Stimulated activated CD8-positive, alpha-beta memory T cell treated with anti-CD3 and anti-CD28 coated beads, Interleukin-7, amount 100 ng/mL, for 4 hours (primary cell): ENCODE measurements around the gene RCSD1.
"Not testable (repeated sequence)": the region's sequence is repeated elsewhere in the genome, so short reads cannot be mapped to it uniquely, and the experiment has no call there.

Experiments
- DNase-seq, 2 donors: peaks; one replicate each; pipeline ENCODE4 v3.0.0-alpha.2; 2020; ENCODE audit warnings: low read depth in 2 of 2

RCSD1 gene

DNA sequence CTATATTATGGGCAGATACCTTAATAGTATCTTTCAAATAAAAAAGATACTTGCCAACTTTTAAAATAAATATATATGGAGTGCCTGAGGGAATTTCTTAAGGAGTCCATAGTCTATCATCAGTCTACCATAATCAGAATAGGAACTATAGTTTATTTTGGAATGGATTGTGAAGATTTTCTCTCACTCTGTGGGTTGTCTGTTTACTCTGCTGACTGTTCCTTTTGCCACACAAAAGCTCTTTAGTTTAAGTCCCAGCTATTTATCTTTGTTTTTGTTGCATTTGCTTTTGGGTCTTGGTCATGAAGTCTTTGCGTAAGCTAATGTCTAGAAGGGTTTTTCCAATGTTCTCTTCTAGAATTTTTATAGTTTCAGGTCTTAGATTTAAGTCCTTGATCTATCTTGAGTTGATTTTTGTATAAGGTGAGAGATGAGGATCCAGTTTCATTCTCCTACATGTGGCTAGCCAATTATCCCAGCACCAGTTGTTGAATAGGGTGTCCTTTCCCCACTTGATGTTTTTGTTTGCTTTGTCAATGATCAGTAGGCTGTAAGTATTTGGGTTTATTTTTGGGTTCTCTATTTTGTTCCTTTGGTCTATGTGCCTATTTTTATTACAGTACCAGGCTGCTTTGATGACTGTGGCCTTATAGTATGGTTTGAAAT lies 112.5 kb downstream of the RCSD1 start:
- not testable (repeated sequence) for DNase-seq

DNA sequence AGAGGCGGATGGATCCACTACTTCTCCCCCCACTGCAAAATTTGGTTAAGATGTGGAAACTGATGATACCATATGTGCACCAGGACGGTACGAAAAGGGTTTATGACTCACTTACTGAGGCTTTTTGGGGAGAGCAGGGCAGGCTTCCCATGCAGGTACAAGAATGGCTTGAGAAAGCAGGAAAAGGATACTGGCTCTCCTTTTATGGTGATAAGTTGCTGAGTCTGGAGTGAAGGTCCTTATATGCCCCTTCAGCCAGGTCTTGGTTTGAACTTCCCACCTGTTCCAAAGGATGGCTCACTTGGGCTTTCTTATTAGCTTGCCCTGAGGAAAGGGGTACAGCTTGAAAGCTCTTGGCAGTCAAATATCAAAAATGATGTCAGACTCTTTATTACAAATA lies 114.9 kb downstream of the RCSD1 start:
- DNase-seq = no peak

GRCh38 chr1:167746013-167746672 lies 116.1 kb downstream of the RCSD1 start:
- DNase-seq = no peak

- DNase-seq = no peak
Measured at GRCh38 chr1:167746988-167747655, 117.1 kb downstream of the RCSD1 start.

DNA sequence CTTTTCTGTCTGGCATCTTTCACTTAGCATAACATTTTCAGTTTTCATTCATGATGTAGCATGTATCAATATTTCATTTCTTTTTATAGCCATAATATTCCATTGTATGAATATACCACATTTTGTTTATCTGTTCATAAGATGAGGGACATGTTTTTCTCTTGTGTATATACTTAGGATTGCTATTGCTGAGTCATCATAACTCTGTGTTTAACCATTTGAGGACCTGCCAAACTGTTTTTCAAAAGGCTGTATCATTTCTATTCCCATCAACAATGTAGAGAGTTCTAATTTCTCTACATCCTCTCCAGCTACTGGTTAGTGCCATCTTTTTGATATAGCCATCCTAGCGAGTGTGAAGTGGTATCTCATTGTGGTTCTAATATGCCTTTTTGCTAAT lies 118.0 kb downstream of the RCSD1 start:
- DNase-seq = no peak

GRCh38 chr1:167748906-167749305 lies 118.9 kb downstream of the RCSD1 start:
- no peak for DNase-seq

- DNase-seq = no peak
Measured at GRCh38 chr1:167749741-167750140, 119.7 kb downstream of the RCSD1 start.

DNA sequence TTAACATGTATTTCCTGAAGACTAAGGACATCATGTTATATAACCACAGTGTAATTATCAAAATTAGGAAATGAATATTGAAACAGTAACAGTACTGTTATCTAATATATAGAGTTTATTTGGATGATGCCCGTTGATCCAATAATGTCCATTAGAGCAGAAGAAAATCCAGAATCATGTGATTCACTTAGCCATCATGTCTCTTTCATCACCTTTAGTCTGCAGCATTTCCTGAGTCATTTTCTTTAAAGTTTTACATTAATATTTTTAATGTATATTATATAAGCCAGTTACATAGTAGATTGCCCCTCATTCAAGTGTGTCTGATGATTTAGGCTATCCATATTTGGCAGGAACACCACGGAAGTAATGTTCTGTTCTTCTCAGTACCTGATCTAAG lies 120.6 kb downstream of the RCSD1 start:
- DNase-seq = no peak

DNA sequence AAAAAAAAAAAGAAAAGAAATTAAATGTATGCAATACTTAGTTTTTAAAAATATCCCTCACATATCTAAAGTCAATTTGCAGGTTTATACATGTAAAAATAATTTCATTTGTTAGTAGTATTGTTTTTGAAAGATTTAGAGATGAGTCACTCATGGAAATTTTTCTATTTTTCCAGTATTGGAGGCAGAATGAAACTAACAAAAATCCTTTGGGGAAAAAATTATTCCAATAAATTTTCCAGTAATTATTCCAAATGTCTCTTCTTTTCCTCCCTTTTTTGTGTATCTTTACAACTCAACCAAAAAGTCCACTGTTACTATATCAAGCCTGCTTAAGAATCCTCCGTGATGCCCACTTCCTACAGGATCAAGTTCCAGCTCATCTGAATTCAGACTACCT lies 121.6 kb downstream of the RCSD1 start:
- DNase-seq = no peak

GRCh38 chr1:167752219-167752985 lies 122.4 kb downstream of the RCSD1 start:
- DNase-seq = no peak

GRCh38 chr1:167755654-167756053 lies 125.6 kb downstream of the RCSD1 start:
- no peak for DNase-seq
